OCI-LY1 (cell line): ENCODE data around the gene FXYD1.

Source experiments
- H2AFZ ChIP-seq: fragments of 200-600 bp; sonication (generic), shearing (Covaris generic); 2 replicates; pipeline ENCODE4 v1.6.0; 2014; ENCODE audit warnings: antibody characterized with exemption, mild to moderate bottlenecking, low read length
- H3F3A ChIP-seq: fragments of 200-600 bp; sonication (generic), shearing (Covaris generic); 2 replicates; pipeline ENCODE4 v1.6.0; 2014; ENCODE audit warnings: mild to moderate bottlenecking, antibody characterized with exemption, low read length, moderate library complexity; ENCODE audit not compliant: insufficient read depth
- H3K27ac ChIP-seq: fragments of 200-600 bp; sonication (generic); 2 replicates; pipeline ENCODE4 v1.5.1; 2014; ENCODE audit warnings: low read length, mixed run types, mild to moderate bottlenecking, low read depth; ENCODE audit not compliant: poor library complexity, severe bottlenecking
- H3K27me3 ChIP-seq: fragments of 200-600 bp; sonication (generic); 2 replicates; pipeline ENCODE4 v1.6.0; 2014; ENCODE audit warnings: antibody characterized with exemption, mild to moderate bottlenecking, low read length, moderate library complexity; ENCODE audit not compliant: insufficient read depth
- H3K36me3 ChIP-seq: fragments of 200-600 bp; sonication (generic); 2 replicates; pipeline ENCODE4 v1.6.1; 2014; ENCODE audit warnings: mild to moderate bottlenecking, antibody characterized with exemption, low read length, moderate library complexity, mixed read lengths; ENCODE audit not compliant: insufficient read depth
- H3K4me1 ChIP-seq: fragments of 200-600 bp; sonication (generic); 2 replicates; pipeline ENCODE4 v1.5.1; 2014; ENCODE audit warnings: mild to moderate bottlenecking, low read length, moderate library complexity; ENCODE audit not compliant: insufficient read depth, severe bottlenecking
- H3K4me2 ChIP-seq: fragments of 200-600 bp; sonication (generic), shearing (Covaris generic); 2 replicates; pipeline ENCODE4 v1.6.1; 2014; ENCODE audit warnings: low read length
- H3K4me3 ChIP-seq: fragments of 200-600 bp; sonication (generic); 2 replicates; pipeline ENCODE4 v1.5.1; 2014; ENCODE audit warnings: low read length, low read depth, mild to moderate bottlenecking, mixed read lengths; ENCODE audit not compliant: poor library complexity, severe bottlenecking
- H3K79me2 ChIP-seq: fragments of 200-600 bp; shearing (Covaris generic); 2 replicates; pipeline ENCODE4 v1.6.1; 2016; ENCODE audit warnings: mixed run types, low read length, mixed read lengths; ENCODE audit not compliant: insufficient read depth
- H3K9ac ChIP-seq: fragments of 200-600 bp; sonication (generic), shearing (Covaris generic); 2 replicates; pipeline ENCODE4 v1.6.1; 2014; ENCODE audit warnings: mild to moderate bottlenecking, low read length, mixed read lengths
- H3K9me2 ChIP-seq: fragments of 200-600 bp; sonication (generic), shearing (Covaris generic); 2 replicates; pipeline ENCODE4 v1.6.1; 2014; ENCODE audit warnings: low read depth, mild to moderate bottlenecking, low read length, mixed read lengths
- H3K9me3 ChIP-seq: fragments of 200-600 bp; shearing (Covaris generic); 2 replicates; pipeline ENCODE4 v1.6.1; 2014; ENCODE audit warnings: low read length, mixed read lengths
- H4K20me1 ChIP-seq: fragments of 200-600 bp; sonication (generic), shearing (Covaris generic); 2 replicates; pipeline ENCODE4 v1.6.0; 2016; ENCODE audit warnings: mild to moderate bottlenecking, low read length; ENCODE audit not compliant: insufficient read depth
- CTCF ChIP-seq: fragments of 200-600 bp; sonication (generic), shearing (Covaris generic); IDR thresholded peaks from 2 replicates; pipeline ENCODE4 v1.5.1; 2017; ENCODE audit warnings: mild to moderate bottlenecking, antibody characterized with exemption, low read length, moderate library complexity, mixed read lengths
- EZH2 ChIP-seq: fragments of 200-600 bp; sonication (generic), shearing (Covaris generic); IDR thresholded peaks from 2 replicates; pipeline ENCODE4 v1.8.0; 2017; ENCODE audit warnings: borderline replicate concordance, mixed run types, mild to moderate bottlenecking, antibody characterized with exemption, low read length, moderate library complexity, mixed read lengths

Gene FXYD1

GRCh38 chr19:35094656-35095055, 44.0 kb upstream of the FXYD1 start:
- no peak overlapping the region for H2AFZ ChIP-seq
- H3K27ac ChIP-seq: no peak overlapping the region
- peaks cover 11% of the 10 kb centered on the region for H3K4me1 ChIP-seq

GRCh38 chr19:35095667-35096368, 42.8 kb upstream of the FXYD1 start:
- H3K27ac ChIP-seq: no peak overlapping the region
- no peak overlapping the region for H3K4me2 ChIP-seq
- no peaks in the 10 kb centered on the region for H3K27me3 ChIP-seq
- H3K9me2 ChIP-seq: no peaks in the 10 kb centered on the region
- no peak for TF ChIP-seq CTCF
- TF ChIP-seq EZH2: no peak
- no peaks in the 10 kb centered on the region for H3K9me3 ChIP-seq
- H4K20me1 ChIP-seq: no peaks in the 10 kb centered on the region
- H3K9ac ChIP-seq: no peak overlapping the region
- H3K4me1 ChIP-seq: peaks cover 2% of the 10 kb centered on the region
- no peaks in the 10 kb centered on the region for H3K36me3 ChIP-seq
- no peaks in the 10 kb centered on the region for H3F3A ChIP-seq
- no peak overlapping the region for H3K4me3 ChIP-seq
- H2AFZ ChIP-seq: no peak overlapping the region
- no peaks in the 10 kb centered on the region for H3K79me2 ChIP-seq

More at GRCh38 chr19:35094656-35095055, 44.0 kb upstream of the FXYD1 start:
- Histone ChIP-seq H3F3A (no peaks in the 10 kb centered on the region), H3K4me2 (no peak overlapping the region), H4K20me1 (no peaks in the 10 kb centered on the region), H3K27me3 (no peaks in the 10 kb centered on the region), H3K4me3 (no peak overlapping the region), H3K79me2 (no peaks in the 10 kb centered on the region), H3K9me3 (no peaks in the 10 kb centered on the region), H3K9me2 (no peaks in the 10 kb centered on the region), H3K36me3 (no peaks in the 10 kb centered on the region), H3K9ac (no peak overlapping the region)
- TF ChIP-seq EZH2 (no peak), CTCF (no peak)

GRCh38 chr19:35098413-35099049, 40.1 kb upstream of the FXYD1 start:
- H3K4me2 ChIP-seq: no peak overlapping the region
- H3K79me2 ChIP-seq: no peaks in the 10 kb centered on the region
- no peaks in the 10 kb centered on the region for H3K27me3 ChIP-seq
- H3K9me2 ChIP-seq: no peaks in the 10 kb centered on the region
- no peaks in the 10 kb centered on the region for H3F3A ChIP-seq
- H3K9ac ChIP-seq: no peak overlapping the region
- H3K4me3 ChIP-seq: no peak overlapping the region
- H3K4me1 ChIP-seq: no peaks in the 10 kb centered on the region
- H3K27ac ChIP-seq: no peak overlapping the region
- H2AFZ ChIP-seq: no peak overlapping the region
- TF ChIP-seq CTCF: no peak
- TF ChIP-seq EZH2: no peak
- no peaks in the 10 kb centered on the region for H3K36me3 ChIP-seq
- H4K20me1 ChIP-seq: no peaks in the 10 kb centered on the region
- H3K9me3 ChIP-seq: no peaks in the 10 kb centered on the region
